ENCODE measurements around the gene SPDEF. TPM values are rescaled to one million over a fixed set of nuclear protein-coding genes. Genes with fewer than 3 reads are reported as not detected.

Gene SPDEF
- polyA plus RNA-seq, 2 of the 4 experiments (the other 2 are of a cell fraction), result 4.3 to 5.4 TPM

DNA sequence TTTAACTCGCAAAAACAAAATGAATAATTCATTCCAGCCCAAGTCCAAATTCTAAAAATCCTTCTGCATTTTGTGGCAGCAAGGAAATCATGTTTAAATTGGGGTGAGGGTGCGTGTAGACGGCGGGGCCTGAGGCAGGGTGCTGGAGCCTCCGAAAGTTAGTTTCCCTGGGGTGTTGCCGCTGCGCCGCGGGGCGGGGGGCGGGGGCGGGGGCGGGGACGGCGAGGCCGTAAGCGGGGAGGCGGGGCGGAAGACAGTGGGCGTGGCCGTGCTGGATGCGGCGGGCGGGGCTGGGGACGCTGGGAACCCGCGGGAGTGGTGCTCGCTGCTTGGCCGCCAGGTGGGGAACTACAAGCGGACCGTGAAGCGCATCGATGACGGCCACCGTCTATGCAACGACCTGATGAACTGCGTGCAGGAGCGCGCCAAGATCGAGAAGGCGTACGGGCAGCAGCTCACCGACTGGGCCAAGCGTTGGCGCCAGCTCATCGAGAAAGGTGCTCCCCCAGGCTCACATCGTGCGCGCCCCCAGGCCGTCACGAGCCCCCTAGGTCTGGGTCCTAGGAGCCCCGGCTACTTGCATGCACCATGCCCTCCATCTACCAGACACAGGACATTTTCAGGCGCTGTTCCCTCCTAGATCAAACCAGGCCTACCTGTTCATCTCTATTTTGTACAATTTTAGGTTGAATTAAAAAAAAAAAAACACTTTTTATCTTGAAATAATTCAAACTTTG lies 29.0 kb downstream of the SPDEF start:
- peak overlapping the region; percentile 29; the same call in 1 of the 3 replicates for H3K4me3 ChIP-seq
- CTCF ChIA-PET, result interaction anchor here (0.6 to 4.1 kb wide), 21 partner anchors 9 to 833 kb away, joined by 3 to 33 read pairs (median 4); no protein-coding TSS in a partner anchor
- WGBS (ENCODE audit: missing lambda C conversion rate), result 14% methylated on average over 21 of the region's 53 CpGs
- peak overlapping the region; percentile 86 for H3K4me2 ChIP-seq
- no peak for FAIRE-seq
- H3K4me1 ChIP-seq, result peaks cover 23% of the 10 kb centered on the region
- POLR2A ChIA-PET, result no interaction called here
- peak; percentile 88 for TF ChIP-seq SMC3 (IDR thresholded peaks at IDR 0.05)
- no peak for TF ChIP-seq NFE2L2 (conservative IDR thresholded peaks at IDR 0.05; ENCODE audit: low read length)
- TF ChIP-seq JUN (IDR thresholded peaks at IDR 0.05), result 0 out of 5 replicates have a peak, but pooled peaks of 1 of the 2 experiments have one; percentile 24
- peak; percentile 63 for TF ChIP-seq MAX (IDR thresholded peaks at IDR 0.05)
- TF ChIP-seq POLR2A (IDR thresholded peaks at IDR 0.05; ENCODE audit: low read length), result 0 out of 2 replicates have a peak, but pooled peaks have one; percentile 20
- TF ChIP-seq RAD21 (conservative IDR thresholded peaks at IDR 0.05 in 1 of 2, IDR thresholded peaks at IDR 0.05 in 1 of 2), result peak; percentile 56 to 75
- TF ChIP-seq, protein P1, sequence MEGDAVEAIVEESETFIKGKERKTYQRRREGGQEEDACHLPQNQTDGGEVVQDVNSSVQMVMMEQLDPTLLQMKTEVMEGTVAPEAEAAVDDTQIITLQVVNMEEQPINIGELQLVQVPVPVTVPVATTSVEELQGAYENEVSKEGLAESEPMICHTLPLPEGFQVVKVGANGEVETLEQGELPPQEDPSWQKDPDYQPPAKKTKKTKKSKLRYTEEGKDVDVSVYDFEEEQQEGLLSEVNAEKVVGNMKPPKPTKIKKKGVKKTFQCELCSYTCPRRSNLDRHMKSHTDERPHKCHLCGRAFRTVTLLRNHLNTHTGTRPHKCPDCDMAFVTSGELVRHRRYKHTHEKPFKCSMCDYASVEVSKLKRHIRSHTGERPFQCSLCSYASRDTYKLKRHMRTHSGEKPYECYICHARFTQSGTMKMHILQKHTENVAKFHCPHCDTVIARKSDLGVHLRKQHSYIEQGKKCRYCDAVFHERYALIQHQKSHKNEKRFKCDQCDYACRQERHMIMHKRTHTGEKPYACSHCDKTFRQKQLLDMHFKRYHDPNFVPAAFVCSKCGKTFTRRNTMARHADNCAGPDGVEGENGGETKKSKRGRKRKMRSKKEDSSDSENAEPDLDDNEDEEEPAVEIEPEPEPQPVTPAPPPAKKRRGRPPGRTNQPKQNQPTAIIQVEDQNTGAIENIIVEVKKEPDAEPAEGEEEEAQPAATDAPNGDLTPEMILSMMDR (IDR thresholded peaks at IDR 0.05), result peak; percentile 54
- TF ChIP-seq HMGXB4 (CRISPR knock-in tag; IDR thresholded peaks at IDR 0.05; ENCODE audit: borderline replicate concordance), result no peak
- TF ChIP-seq E2F6 (IDR thresholded peaks at IDR 0.05; ENCODE audit: borderline replicate concordance, low read depth), result peak; percentile 66; the same call in 1 of the 2 replicates
- TF ChIP-seq FOXS1 (CRISPR knock-in tag; IDR thresholded peaks at IDR 0.05), result no peak
- H3K9me3 ChIP-seq, result no peaks in the 10 kb centered on the region
- peak; percentile 85 to 91 for DNase-seq (ENCODE audit: low read depth in 1 of 2, low spot score in 1 of 2)
- peak overlapping the region; percentile 75 to 77 for H3K27ac ChIP-seq
- peak; percentile 86 to 95 for ATAC-seq

DNA sequence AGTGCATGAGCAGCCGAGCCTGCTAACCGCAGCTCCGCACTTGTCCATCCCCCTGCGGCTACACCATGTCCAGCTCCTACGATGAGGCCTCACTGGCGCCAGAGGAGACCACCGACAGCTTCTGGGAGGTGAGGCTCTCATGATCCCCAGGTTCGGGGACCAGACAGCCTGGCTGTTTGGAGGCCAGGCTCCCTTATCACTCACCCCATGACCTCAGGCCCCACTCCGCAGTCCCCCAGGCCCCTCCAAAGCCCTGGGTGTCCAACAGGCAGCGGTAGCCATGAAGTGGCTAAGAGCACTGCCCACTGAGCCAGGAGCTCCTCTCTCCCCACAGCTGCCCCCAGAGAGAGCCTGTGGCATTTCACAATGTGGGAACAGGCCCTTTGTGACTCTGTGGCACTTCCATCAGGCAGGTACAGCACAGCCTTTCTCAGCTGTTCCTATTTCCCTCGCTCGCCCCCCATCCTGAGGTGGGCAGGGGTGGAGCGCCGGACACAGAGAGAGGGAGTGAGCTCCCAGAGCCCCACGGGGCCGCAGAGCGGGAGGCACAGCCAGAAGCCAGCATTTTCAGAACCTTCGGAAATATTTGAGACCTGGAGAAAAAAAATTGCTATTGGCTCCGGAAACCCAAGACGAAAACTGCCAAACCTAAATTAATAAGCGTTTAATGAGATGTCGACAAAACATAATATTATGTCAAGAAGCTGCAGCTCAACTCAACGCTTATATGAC lies 29.7 kb downstream of the SPDEF start:
- Histone ChIP-seq H3K9me3 (no peaks in the 10 kb centered on the region), H3K27ac (peak overlapping the region; percentile 75 to 77), H3K4me3 (peak overlapping the region; percentile 26; the same call in 1 of the 3 replicates), H3K4me1 (peaks cover 23% of the 10 kb centered on the region), H3K4me2 (peak overlapping the region; percentile 86)
- DNase-seq (ENCODE audit: low read depth in 1 of 2, low spot score in 1 of 2), result no peak
- FAIRE-seq, result no peak
- CTCF ChIA-PET, result interaction anchor here (0.9 to 4.1 kb wide), 8 partner anchors 10 to 363 kb away, joined by 3 to 33 read pairs (median 6); no protein-coding TSS in a partner anchor
- 66% methylated on average over 20 of the region's 23 CpGs for WGBS (ENCODE audit: missing lambda C conversion rate)
- no peak for ATAC-seq
- no peak for TF ChIP-seq HOXB5 (CRISPR knock-in tag; IDR thresholded peaks at IDR 0.05)
- no peak for TF ChIP-seq EHMT2 (IDR thresholded peaks at IDR 0.05; ENCODE audit: low read depth)
- POLR2A ChIA-PET, result no interaction called here

- 86% methylated on average over 2 of the region's 13 CpGs for WGBS (ENCODE audit: missing lambda C conversion rate)
- ChIA-PET CTCF (interaction anchor here (1.1 to 4.1 kb wide), 6 partner anchors 44 to 362 kb away, joined by 3 to 33 read pairs (median 6); no protein-coding TSS in a partner anchor), POLR2A (no interaction called here)
- Histone ChIP-seq H3K4me3 (no peak overlapping the region), H3K9me3 (no peaks in the 10 kb centered on the region), H3K4me1 (peaks cover 23% of the 10 kb centered on the region), H3K27ac (peak overlapping the region in 1 of 2 experiments; percentile 29; a peak in 1 of 6 replicates), H3K4me2 (no peak overlapping the region)
- FAIRE-seq (no peak), ATAC-seq (no peak), DNase-seq (ENCODE audit: low read depth in 1 of 2, low spot score in 1 of 2) (no peak)
- TF ChIP-seq, protein P2, sequence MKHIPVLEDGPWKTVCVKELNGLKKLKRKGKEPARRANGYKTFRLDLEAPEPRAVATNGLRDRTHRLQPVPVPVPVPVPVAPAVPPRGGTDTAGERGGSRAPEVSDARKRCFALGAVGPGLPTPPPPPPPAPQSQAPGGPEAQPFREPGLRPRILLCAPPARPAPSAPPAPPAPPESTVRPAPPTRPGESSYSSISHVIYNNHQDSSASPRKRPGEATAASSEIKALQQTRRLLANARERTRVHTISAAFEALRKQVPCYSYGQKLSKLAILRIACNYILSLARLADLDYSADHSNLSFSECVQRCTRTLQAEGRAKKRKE (CRISPR knock-in tag; IDR thresholded peaks at IDR 0.05; ENCODE audit: low read depth), result no peak
- TF ChIP-seq, protein P1 (IDR thresholded peaks at IDR 0.05), result no peak
- TF ChIP-seq ZSCAN20 (CRISPR knock-in tag; IDR thresholded peaks at IDR 0.05) (no peak), FOSB (CRISPR knock-in tag; IDR thresholded peaks at IDR 0.05) (no peak), JUN (IDR thresholded peaks at IDR 0.05) (no peak)
Observed at GRCh38 chr6:34525431-34526175, 30.5 kb downstream of the SPDEF start.

Measured in A549 (cell line).